Medulla oblongata (tissue), 1 donor: ENCODE measurements around the gene VANGL2.
A peak's percentile ranks its signal among the peaks of the same experiment; 100 is the strongest.

Source experiments
- DNase-seq: peaks from one replicate; pipeline ENCODE4 v3.0.0-alpha.2; 2015; ENCODE audit errors: extremely low spot score

The VANGL2 gene

GRCh38 chr1:160459687-160460086 is 59.3 kb downstream of the VANGL2 start:
- no peak for DNase-seq

- no peak for DNase-seq
Observed at GRCh38 chr1:160460214-160460642, 59.9 kb downstream of the VANGL2 start.

GRCh38 chr1:160460683-160461287 is 60.4 kb downstream of the VANGL2 start:
- no peak for DNase-seq

GRCh38 chr1:160465123-160465522 is 64.8 kb downstream of the VANGL2 start:
- no peak for DNase-seq

- no peak for DNase-seq
Observed at GRCh38 chr1:160466961-160467360, 66.6 kb downstream of the VANGL2 start.

- no peak for DNase-seq
Observed at GRCh38 chr1:160467576-160467975, 67.2 kb downstream of the VANGL2 start.

GRCh38 chr1:160471253-160471652 is 70.9 kb downstream of the VANGL2 start:
- DNase-seq = no peak

- no peak for DNase-seq
Observed at GRCh38 chr1:160472112-160472511, 71.7 kb downstream of the VANGL2 start.

- peak; percentile 2 for DNase-seq
Observed at GRCh38 chr1:160474392-160475242, 74.3 kb downstream of the VANGL2 start.
